DMS153 (cell line): ENCODE data around the gene FAM149A.

ENCODE experiments used
- DNase-seq: peaks from one replicate; lab custom pipeline; 2025; lab: John Stamatoyannopoulos, UW

FAM149A gene

GRCh38 chr4:186158966-186159365 is 54.5 kb downstream of the FAM149A start:
- no peak for DNase-seq

GRCh38 chr4:186159613-186160012 is 55.1 kb downstream of the FAM149A start:
- no peak for DNase-seq

GRCh38 chr4:186161138-186161537 is 56.6 kb downstream of the FAM149A start:
- peak; percentile 43 for DNase-seq

GRCh38 chr4:186166852-186167512 is 62.5 kb downstream of the FAM149A start:
- DNase-seq = no peak

GRCh38 chr4:186167605-186168004 is 63.1 kb downstream of the FAM149A start:
- no peak for DNase-seq

GRCh38 chr4:186168750-186169149 is 64.2 kb downstream of the FAM149A start:
- DNase-seq = no peak

- DNase-seq = no peak
Observed at GRCh38 chr4:186169333-186169944, 64.9 kb downstream of the FAM149A start.

GRCh38 chr4:186169945-186170802 is 65.7 kb downstream of the FAM149A start:
- no peak for DNase-seq

GRCh38 chr4:186170966-186171365 is 66.5 kb downstream of the FAM149A start:
- no peak for DNase-seq

- DNase-seq = peak; percentile 6
Observed at GRCh38 chr4:186172546-186172945, 68.0 kb downstream of the FAM149A start.

GRCh38 chr4:186188107-186188506 is 83.6 kb downstream of the FAM149A start:
- no peak for DNase-seq

- DNase-seq = no peak
Observed at GRCh38 chr4:186189656-186190055, 85.2 kb downstream of the FAM149A start.

GRCh38 chr4:186190581-186191199 is 86.2 kb downstream of the FAM149A start:
- peak; percentile 50 for DNase-seq

- peak; percentile 79 for DNase-seq
Observed at GRCh38 chr4:186191200-186192065, 86.9 kb downstream of the FAM149A start, which contains the start of gene CYP4V2. Gene CYP4V2 (plus strand): TSS chr4:186191567. CDS start chr4:186191824, 257 bp downstream.

- peak; percentile 2 for DNase-seq
Observed at GRCh38 chr4:186192066-186192612, 87.6 kb downstream of the FAM149A start.

- no peak for DNase-seq
Observed at GRCh38 chr4:186193851-186194250, 89.3 kb downstream of the FAM149A start.

GRCh38 chr4:186196063-186196462 is 91.6 kb downstream of the FAM149A start:
- no peak for DNase-seq

GRCh38 chr4:186200516-186200915 is 96.0 kb downstream of the FAM149A start:
- no peak for DNase-seq

GRCh38 chr4:186201010-186201409 is 96.5 kb downstream of the FAM149A start:
- DNase-seq = no peak

GRCh38 chr4:186201535-186202230 is 97.2 kb downstream of the FAM149A start:
- DNase-seq = peak; percentile 35
